HFF-Myc (cell line): ENCODE measurements around the gene AUH.

Source experiments
- DNase-seq: peaks from one replicate; pipeline ENCODE4 v3.0.0-alpha.2; 2011; ENCODE audit warnings: low read depth; ENCODE audit errors: extremely low read depth
- H3K4me3 ChIP-seq: replicated peaks from 2 replicates; pipeline ENCODE4 v1.5.1; 2011; ENCODE audit warnings: low read depth, mild to moderate bottlenecking, control low read depth, low read length
- CTCF ChIP-seq: IDR thresholded peaks from 2 replicates; pipeline ENCODE4 v1.5.1; 2012; ENCODE audit warnings: mild to moderate bottlenecking, low read depth, low read length, control low read depth; ENCODE audit errors: missing control alignments

Gene AUH

GRCh38 chr9:91291866-91292265 is 69.9 kb downstream of the AUH start:
- TF ChIP-seq CTCF = no peak
- DNase-seq = no peak
- H3K4me3 ChIP-seq = no peak overlapping the region

DNA sequence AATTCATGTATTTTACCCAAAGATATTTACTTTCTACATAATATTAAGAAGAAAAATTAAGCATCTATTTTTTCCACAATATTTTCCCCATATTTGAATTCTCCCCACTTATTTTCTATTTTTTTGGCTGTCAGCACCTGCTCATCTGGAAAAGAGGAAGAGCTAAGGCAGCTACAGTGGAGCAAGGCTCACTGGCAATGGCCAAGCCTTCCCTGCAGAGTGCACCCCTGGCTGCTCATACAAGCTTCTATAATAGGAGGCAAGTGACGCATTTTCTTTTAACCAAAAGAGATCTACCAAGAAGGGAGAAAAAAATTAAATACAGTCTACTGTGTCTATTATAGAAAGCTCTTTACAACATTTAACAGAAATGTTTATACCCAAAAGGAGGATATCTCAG is 72.5 kb downstream of the AUH start:
- no peak overlapping the region for H3K4me3 ChIP-seq
- no peak for DNase-seq
- TF ChIP-seq CTCF = no peak

DNA sequence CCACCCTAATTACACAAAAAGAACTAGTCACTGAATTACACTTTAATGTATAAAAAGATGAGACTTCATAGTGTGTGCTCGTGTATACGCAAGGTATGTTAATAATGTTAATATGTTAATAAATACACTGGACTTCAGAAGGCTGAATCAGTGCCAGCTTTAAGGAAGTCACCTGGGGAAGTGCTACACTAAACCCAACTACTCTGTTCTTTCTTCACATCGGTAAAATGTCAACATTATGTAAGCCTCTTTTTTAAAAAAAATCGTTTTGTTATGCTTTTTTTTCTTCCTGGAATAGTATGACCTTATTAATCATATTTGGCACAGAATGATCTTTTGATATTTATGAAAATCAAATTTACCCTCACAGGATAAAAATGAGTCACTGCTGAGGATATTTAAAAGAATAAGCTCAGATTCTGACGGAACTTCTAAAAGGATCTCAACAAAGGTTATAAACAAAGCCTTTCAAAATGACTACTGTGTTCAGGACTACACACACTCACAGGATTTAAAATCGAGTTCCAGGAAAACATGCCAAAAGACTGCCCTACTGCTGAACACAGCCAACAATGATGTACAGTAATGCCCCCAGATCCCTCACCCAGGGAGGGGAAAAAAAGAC is 75.9 kb downstream of the AUH start:
- no peak overlapping the region for H3K4me3 ChIP-seq
- no peak for TF ChIP-seq CTCF
- DNase-seq = no peak

DNA sequence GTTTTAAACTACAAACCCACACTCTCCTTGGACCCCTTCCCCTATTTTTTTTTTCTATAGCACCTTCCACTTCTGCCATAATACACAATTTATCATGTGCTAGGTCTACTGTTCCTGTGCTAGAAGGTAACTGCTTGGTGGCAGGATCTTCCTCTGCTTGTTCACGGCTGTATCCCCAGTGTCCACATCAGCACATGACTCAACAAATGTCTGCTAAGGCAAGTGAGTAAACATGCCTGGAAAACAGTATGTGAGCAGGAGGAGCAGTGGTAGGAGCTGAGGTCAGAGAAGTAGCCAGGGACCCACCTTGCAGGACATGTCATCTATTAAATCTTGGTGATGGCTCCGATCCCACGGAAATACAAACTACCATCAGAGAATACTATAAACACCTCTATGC is 79.4 kb downstream of the AUH start:
- no peak overlapping the region for H3K4me3 ChIP-seq
- TF ChIP-seq CTCF = no peak
- no peak for DNase-seq

DNA sequence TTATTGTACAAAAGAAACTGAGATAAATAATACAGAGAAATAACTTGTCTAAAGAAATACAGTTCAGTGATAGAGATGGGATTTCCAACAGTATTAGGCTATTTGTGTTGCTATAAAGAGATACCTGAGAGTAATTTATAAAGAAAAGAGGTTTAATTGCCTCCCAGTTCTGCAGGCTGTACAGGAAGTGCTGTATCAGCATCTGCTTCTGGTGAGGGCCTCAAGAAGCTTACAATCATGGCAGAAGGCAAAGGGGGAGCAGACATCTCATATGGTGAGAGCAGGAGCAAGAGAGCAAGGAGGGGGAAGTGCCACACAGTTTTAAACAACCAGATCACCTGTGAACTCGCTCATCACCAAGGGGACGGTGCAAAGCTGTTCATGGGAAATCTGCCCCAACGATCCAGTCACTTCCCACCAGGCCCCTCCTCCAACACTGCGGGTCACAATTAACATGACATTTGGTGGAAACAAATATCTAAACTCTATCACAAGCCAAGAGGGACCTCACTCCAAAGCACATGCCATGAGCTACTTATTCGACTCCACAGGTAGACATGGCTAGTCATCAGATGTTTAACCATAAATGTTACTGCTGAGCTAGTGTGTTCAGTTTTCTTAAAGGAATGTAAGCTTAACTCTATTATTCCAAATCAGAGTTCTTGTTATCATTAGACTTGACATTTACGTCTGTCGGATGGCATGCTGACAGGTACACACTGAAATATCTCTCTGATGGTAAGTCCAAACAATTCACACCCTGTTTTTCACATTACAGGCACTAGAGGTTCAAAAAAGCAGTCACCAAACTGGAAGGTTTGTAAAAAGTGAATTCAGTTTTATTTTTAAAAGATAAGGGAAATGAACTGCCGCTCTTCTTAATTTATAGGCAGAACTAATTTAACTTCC is 82.2 kb downstream of the AUH start:
- DNase-seq = no peak

GRCh38 chr9:91276513-91276912 is 85.2 kb downstream of the AUH start:
- no peak for TF ChIP-seq CTCF
- no peak overlapping the region for H3K4me3 ChIP-seq
- DNase-seq = no peak

More for the DNA sequence above, 82.2 kb downstream of the AUH start:
- H3K4me3 ChIP-seq = no peak overlapping the region
- no peak for TF ChIP-seq CTCF
